ENCODE measurements around the gene PLEKHH1. TPM values are rescaled to one million over a fixed set of nuclear protein-coding genes. Genes with fewer than 3 reads are reported as not detected.
"Not testable (repeated sequence)": the region's sequence is repeated elsewhere in the genome, so short reads cannot be mapped to it uniquely, and the experiment has no call there.

The PLEKHH1 gene
- total RNA-seq, 1 experiment from 2014 or later = 0.97 TPM

DNA sequence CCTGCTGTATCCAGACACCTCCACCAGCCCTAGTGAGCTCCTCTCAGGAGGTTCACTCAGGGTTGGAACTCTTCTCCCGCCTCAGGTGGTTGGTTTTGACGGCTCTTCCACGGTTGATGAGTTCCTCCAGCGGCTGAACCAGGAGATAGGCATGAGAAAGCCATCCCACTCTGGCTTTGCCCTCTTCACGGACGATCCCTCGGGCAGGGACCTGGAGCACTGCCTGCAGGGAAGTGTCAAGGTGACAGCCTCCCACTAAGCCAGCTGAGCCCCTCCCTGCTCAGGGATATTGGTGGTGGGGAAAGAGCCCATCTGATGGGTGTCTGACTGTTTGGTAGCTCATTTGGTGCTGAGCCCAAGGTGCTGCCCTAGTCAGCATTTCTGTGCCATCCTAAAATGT lies 46.5 kb downstream of the PLEKHH1 start:
- Histone ChIP-seq H3K36me3 (no peaks in the 10 kb centered on the region; the same call in 1 of the 2 replicates), H3K27me3 (replicated peaks) (no peaks in the 10 kb centered on the region), H3K4me3 (no peak overlapping the region), H3K27ac (no peak overlapping the region), H3K4me1 (replicated peaks) (no peaks in the 10 kb centered on the region), H3K9me3 (replicated peaks) (no peaks in the 10 kb centered on the region)
- no peak for DNase-seq (ENCODE audit: low read depth in 1 of 2, low spot score in 2 of 2)

DNA sequence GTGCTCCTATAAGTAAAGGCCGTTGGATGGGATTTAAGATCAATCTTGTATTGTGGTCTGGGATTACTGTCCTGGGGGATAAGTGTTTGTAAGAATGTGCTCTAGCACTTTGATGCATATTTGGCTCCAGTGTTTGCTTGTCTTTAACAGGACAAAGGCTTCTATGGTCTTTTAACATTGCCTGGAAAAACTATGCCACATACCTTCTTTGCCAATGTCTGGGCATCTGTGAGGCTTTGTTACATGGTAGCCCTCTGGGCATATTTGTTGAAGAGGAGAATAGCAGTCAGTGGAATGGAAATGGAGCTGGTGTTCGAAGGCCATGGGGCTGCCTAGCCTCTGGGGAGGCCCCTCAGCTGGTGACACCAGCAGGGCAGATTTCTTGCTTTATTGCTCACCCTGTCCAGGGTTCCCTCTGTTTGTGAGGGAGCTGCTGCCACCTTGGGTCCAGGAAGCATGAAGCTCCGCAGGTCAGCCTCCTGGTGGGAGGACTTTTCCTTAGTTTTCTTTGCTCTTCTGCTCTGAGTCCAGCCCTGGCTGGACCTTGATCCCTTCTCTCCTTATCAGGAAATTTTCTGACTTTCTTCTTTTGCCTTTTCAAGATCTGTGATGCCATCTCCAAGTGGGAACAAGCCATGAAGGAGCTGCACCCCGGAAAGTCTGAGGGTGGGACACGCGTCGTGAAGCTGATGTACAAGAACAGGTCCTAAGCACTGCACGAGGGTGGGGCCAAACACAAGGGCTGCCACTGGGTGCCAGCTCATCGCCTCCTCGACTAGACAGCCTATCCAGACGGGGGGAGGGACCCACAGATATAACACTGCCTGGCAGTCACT lies 47.5 kb downstream of the PLEKHH1 start:
- DNase-seq (ENCODE audit: low read depth in 1 of 2, low spot score in 2 of 2) = no peak
- Histone ChIP-seq H3K36me3 (no peaks in the 10 kb centered on the region; the same call in 1 of the 2 replicates), H3K27me3 (replicated peaks) (no peaks in the 10 kb centered on the region), H3K9me3 (replicated peaks) (no peaks in the 10 kb centered on the region), H3K27ac (no peak overlapping the region), H3K4me3 (no peak overlapping the region), H3K4me1 (replicated peaks) (no peaks in the 10 kb centered on the region)

DNA sequence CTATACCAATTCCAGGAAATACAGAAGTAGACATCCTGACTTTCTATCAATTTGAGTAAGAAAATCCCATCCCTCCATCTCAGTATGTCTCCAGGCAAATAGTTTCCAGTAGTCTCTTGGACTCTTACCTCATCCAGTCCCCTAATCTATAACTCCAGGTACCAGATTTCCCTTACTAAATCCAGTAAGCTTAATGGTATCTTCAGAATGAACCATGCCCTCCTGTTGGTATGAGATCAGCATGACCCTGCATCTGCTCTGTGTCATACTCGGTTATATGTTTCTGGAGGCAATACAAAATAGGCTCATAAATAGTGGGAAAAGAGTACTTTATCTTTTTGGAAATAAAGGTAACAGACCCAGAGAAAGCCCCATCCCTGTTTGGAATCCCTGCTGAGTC lies 48.6 kb downstream of the PLEKHH1 start:
- no peaks in the 10 kb centered on the region for H3K9me3 ChIP-seq (replicated peaks)
- no peak overlapping the region for H3K4me3 ChIP-seq
- no peaks in the 10 kb centered on the region for H3K27me3 ChIP-seq (replicated peaks)
- H3K4me1 ChIP-seq (replicated peaks) = no peaks in the 10 kb centered on the region
- H3K36me3 ChIP-seq = no peaks in the 10 kb centered on the region; the same call in 1 of the 2 replicates
- H3K27ac ChIP-seq = no peak overlapping the region
- DNase-seq (ENCODE audit: low read depth in 1 of 2, low spot score in 2 of 2) = no peak

DNA sequence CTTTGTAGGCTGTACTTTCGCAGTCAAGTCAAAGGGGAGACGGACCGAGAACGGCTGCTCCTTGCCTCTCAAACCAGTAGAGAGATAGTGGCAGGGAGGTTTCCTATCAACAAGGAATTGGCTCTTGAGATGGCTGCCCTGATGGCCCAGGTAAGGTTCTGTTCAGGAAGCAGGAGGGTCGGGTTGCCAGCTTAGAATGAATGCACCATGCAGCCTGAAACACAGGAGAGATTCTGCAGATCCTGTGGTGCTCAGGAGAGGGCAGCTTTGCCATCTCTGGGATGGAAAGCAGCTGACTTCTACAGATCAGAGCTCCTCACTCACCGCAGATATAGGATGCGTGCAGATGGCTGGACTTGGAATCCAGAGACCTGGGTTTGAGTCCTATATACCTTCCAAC lies 49.0 kb downstream of the PLEKHH1 start:
- Histone ChIP-seq H3K27me3 (replicated peaks) (no peaks in the 10 kb centered on the region), H3K4me1 (replicated peaks) (no peaks in the 10 kb centered on the region), H3K4me3 (no peak overlapping the region), H3K27ac (no peak overlapping the region), H3K36me3 (no peaks in the 10 kb centered on the region; the same call in 1 of the 2 replicates), H3K9me3 (replicated peaks) (no peaks in the 10 kb centered on the region)
- no peak for DNase-seq (ENCODE audit: low read depth in 1 of 2, low spot score in 2 of 2)

DNA sequence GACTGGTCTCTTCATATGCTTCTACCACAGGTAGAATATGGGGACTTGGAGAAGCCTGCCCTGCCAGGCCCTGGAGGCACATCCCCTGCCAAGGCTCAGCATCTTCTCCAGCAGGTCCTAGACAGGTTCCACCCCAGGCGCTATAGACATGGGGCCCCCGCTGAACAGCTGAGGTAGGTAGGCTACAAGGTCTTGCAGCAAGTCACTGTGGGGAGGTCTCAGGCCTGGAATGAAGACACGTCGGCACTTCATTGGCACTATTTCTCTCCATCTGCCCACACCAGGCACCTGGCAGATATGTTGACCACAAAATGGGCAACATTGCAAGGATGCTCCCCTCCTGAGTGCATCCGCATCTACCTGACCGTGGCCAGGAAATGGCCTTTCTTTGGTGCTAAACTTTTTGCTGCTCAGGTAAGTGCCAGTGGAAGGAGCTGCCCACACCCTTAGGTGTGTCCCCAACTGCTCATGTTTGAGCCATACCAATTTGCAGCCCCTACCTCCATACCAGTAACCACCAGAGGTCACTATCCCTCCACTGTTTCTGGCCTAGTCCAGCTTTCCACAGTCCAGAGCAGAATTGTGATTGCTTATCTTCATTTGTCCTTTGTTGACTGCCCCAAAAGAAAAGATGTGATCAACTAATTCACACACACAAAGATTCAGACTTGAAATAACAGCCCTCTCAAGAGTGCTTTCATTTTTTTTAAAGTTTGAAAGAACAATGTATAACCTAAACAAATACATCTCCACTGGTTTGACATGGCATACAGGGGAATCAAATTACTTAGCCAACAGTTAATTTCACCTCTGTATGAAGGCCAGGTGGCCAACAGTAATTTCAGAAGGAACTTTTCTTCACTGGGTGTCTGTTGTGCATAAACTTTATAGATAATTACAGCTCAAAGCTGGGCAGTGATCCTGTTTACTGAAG lies 50.9 kb downstream of the PLEKHH1 start:
- H3K4me3 ChIP-seq = no peak overlapping the region
- H3K9me3 ChIP-seq (replicated peaks) = no peaks in the 10 kb centered on the region
- DNase-seq (ENCODE audit: low read depth in 1 of 2, low spot score in 2 of 2) = peak in 1 of 2 experiments; percentile 28
- no peaks in the 10 kb centered on the region for H3K27me3 ChIP-seq (replicated peaks)
- no peaks in the 10 kb centered on the region; the same call in none of the 2 replicates for H3K36me3 ChIP-seq
- H3K4me1 ChIP-seq (replicated peaks) = no peaks in the 10 kb centered on the region
- no peak overlapping the region for H3K27ac ChIP-seq

DNA sequence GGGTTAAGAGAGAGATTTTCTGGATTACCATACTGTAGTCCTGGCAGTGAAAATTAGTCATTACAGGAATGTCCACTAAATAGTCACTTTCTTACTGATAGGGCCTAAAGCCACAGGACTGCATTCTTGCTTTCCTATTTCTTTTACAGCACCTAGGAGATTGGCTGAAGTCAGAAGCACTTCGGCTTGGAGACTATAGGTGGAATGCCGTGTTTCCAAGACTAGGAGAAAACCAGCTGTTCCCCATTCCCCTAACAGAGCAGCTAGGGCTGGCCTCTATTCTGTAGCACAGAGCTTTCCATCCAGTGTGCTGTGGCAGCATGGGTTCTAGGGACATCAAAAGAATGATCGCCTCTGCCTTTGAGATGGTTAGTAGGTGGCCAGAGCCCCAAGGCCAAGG lies 51.9 kb downstream of the PLEKHH1 start:
- no peaks in the 10 kb centered on the region for H3K27me3 ChIP-seq (replicated peaks)
- H3K4me3 ChIP-seq = no peak overlapping the region
- H3K27ac ChIP-seq = no peak overlapping the region
- no peaks in the 10 kb centered on the region; the same call in none of the 2 replicates for H3K36me3 ChIP-seq
- no peaks in the 10 kb centered on the region for H3K4me1 ChIP-seq (replicated peaks)
- no peak for DNase-seq (ENCODE audit: low read depth in 1 of 2, low spot score in 2 of 2)
- no peaks in the 10 kb centered on the region for H3K9me3 ChIP-seq (replicated peaks)

DNA sequence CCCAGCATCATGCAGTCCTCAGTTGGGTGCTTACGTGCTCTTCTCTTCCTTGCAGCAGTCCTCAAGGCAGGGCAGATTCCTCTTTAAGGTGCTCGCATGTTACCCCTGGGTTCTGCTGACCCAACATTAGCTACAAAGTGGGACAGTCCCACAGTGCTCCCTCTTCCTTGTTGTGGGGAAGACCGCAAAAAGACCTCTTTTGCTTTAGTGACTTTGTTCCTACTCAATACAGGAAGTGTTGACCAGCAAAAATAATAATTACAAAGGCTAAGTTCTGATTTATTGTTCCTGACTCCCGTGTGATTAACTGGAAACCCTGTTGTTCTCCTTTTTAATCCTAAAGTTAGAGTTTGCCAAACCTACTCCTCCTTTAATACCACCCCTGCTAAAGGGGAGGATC lies 53.3 kb downstream of the PLEKHH1 start:
- Histone ChIP-seq H3K36me3 (no peaks in the 10 kb centered on the region; the same call in none of the 2 replicates), H3K27ac (no peak overlapping the region), H3K4me1 (replicated peaks) (no peaks in the 10 kb centered on the region), H3K9me3 (replicated peaks) (no peaks in the 10 kb centered on the region), H3K4me3 (no peak overlapping the region), H3K27me3 (replicated peaks) (no peaks in the 10 kb centered on the region)
- DNase-seq (ENCODE audit: low read depth in 1 of 2, low spot score in 2 of 2) = no peak

DNA sequence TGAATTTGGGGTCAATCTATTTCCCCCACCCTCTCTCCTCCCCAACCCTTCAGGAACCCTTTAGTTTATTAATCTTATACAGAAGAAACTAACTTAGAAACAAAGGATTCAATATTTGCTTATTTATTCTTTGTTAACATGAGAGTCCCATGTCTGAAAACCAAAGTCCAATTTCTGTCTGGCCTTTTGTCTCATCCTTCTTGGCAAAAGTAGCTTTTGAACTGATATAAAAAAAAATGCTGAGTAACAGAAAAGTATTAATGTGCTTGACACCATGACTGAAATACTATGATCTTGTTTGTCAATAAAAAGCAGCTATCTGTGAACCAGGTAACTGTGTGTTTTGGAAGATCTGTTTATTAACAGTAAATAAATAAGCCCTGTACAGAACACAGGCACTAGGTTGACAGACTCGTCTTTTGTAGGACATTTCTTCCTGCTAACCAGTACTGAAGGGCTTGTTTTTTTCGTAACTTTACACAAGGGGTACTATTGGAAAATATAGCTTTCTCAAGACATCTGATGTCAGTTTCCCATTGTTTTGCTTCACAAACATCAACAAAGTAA lies 56.2 kb downstream of the PLEKHH1 start:
- H3K27me3 ChIP-seq (replicated peaks) = no peaks in the 10 kb centered on the region
- H3K9me3 ChIP-seq (replicated peaks) = no peaks in the 10 kb centered on the region
- no peak overlapping the region for H3K27ac ChIP-seq
- no peak overlapping the region for H3K4me3 ChIP-seq
- H3K4me1 ChIP-seq (replicated peaks) = no peaks in the 10 kb centered on the region
- DNase-seq (ENCODE audit: low read depth in 1 of 2, low spot score in 2 of 2) = no peak
- peaks cover 3% of the 10 kb centered on the region for H3K36me3 ChIP-seq

DNA sequence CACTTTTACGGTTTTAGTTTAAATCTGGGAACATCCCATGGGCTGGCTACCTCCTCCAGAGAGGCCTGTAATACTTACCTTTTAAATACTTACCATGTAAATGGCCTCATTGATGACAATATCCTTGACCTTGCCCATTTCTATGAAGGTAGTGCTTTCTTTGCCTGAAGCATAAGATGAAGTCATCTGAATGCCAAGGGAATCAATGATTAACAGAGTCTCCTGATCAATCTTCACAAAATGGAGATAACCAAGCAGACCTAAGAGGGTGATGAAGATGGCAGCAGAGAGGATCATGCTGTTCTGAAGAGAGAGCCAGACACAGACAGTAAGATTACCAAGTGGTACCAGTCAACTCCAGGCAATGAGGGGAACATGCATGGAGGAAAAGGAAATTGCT lies 60.6 kb downstream of the PLEKHH1 start:
- H3K27ac ChIP-seq; H3K4me1 ChIP-seq (replicated peaks); H3K36me3 ChIP-seq; H3K4me3 ChIP-seq; H3K27me3 ChIP-seq (replicated peaks); DNase-seq (ENCODE audit: low read depth in 1 of 2, low spot score in 2 of 2); H3K9me3 ChIP-seq (replicated peaks): not testable (repeated sequence)

DNA sequence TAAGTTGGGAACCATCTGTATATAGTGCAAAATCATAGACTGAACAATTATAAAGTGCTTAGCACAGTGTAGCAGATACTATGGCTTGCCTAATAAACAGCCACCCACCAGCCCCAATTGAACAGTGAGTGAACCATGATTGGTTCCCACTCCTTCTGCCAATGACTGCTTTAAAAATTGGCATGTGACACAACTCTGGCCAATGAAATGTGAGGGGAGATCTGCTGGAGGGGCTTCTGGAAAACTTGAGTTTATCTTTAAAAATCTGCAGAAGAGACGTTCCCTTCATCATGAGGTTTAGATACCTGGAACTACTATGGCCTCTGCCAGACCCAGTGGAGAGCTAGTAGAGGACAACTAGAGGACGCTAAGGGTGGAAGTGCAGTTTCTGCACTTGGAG lies 62.3 kb downstream of the PLEKHH1 start:
- no peak overlapping the region for H3K27ac ChIP-seq
- no peak overlapping the region for H3K4me3 ChIP-seq
- H3K4me1 ChIP-seq (replicated peaks) = peaks cover 2% of the 10 kb centered on the region; the same call in 1 of the 2 replicates
- H3K9me3 ChIP-seq (replicated peaks) = no peaks in the 10 kb centered on the region
- peaks cover 3% of the 10 kb centered on the region; the same call in 1 of the 2 replicates for H3K36me3 ChIP-seq
- H3K27me3 ChIP-seq (replicated peaks) = no peaks in the 10 kb centered on the region
- DNase-seq (ENCODE audit: low read depth in 1 of 2, low spot score in 2 of 2) = no peak

DNA sequence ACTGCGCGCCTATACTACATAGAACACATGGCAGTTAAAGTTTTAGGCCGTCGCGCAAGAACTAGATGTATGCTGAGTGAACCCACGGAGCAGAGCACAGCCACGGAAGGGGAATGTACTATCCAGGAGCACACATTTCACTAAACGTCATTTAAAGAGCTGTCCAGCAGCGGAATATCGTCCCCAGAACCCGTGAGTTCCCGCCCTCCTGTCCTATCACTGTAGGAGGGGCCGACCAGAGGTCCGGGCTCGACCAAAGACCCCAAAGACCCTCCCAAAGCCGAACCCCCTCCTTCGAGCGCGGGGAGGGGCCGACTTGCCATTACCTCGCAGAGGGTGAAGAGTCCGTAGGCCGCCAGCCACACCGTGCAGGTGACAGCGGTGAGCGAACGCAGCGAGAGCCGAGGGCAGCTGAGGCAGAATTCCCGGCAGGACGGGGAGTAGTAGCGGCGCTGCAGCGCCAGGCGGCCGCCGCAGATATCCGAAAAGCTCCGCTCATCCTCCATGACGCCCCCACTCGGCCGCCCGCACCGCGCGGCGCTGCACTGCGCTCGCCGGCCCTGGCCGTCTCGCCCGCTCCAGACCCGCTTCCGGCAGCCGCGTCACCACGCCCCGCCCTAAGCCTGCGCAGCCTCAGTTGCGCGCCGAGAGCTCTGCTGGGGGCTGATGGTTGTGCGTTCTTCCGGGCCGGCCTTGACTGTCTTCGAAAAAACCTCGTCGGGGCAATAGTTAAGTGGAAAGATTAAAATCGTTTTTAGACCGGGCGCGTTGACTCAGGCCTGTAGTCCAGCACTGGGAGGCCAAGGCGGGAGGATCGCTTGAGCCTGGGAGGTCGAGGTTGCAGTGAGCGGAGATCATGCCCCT lies 66.8 kb downstream of the PLEKHH1 start, which contains the start of gene PIGH:
Gene PIGH, minus strand, starts transcription at position 571 of the 864 bp plus-strand sequence. Its CDS starts 65 bp downstream, at position 506.
- Histone ChIP-seq H3K27me3 (replicated peaks) (no peaks in the 10 kb centered on the region), H3K27ac (peak within 1 kb of the TSS; percentile 25; the same call in 1 of the 2 replicates), H3K36me3 (no peaks in the 10 kb centered on the region), H3K9me3 (replicated peaks) (no peaks in the 10 kb centered on the region), H3K4me1 (replicated peaks) (peaks cover 5% of the 10 kb centered on the region; the same call in 1 of the 2 replicates), H3K4me3 (peak within 1 kb of the TSS; percentile 63)
- peak; percentile 83 to 87 for DNase-seq (ENCODE audit: low read depth in 1 of 2, low spot score in 2 of 2)

DNA sequence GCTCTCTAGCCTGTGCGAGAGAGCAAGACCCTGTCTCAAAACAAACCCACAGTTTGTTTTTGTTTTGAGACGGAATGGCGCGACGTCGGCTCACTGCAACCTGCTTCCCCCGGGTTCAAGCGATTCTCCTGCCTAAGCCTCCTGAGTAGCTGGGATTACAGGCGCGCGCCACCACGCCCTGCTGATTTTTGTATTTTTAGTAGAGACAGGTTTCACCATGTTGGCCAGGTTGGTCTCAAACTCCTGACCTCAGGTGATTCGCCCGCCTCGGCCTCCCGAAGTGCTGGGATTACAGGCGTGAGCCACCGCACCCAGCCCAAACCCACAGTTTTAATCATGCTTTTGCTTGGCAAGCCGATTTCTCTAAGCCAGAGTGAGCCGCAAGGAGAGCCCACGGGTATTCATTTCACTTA lies 67.5 kb downstream of the PLEKHH1 start:
- peak overlapping the region; percentile 25; the same call in 1 of the 2 replicates for H3K27ac ChIP-seq
- peak overlapping the region; percentile 63 for H3K4me3 ChIP-seq
- not testable (repeated sequence) for H3K9me3 ChIP-seq (replicated peaks); DNase-seq (ENCODE audit: low read depth in 1 of 2, low spot score in 2 of 2); H3K4me1 ChIP-seq (replicated peaks); H3K27me3 ChIP-seq (replicated peaks); H3K36me3 ChIP-seq

DNA sequence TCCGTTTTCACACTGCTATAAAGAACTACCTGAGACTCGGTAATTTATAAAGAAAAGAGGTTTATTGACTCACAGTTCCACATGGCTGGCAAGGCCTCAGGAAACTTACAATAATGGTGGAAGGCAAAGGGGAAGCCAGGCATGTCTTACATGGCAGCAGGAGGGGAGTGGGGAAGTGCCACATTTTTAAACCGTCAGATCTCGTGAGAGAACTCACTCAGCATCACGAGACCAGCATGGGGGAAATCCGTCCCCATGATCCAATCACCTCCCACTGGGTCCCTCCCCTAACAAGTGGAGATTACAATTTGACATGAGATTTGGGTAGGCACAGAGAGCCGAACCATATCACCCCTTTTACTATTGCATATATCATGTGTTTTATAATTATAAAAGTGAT lies 69.0 kb downstream of the PLEKHH1 start:
- Histone ChIP-seq H3K27ac (no peak overlapping the region), H3K36me3 (no peaks in the 10 kb centered on the region), H3K27me3 (replicated peaks) (no peaks in the 10 kb centered on the region), H3K4me1 (replicated peaks) (peaks cover 5% of the 10 kb centered on the region; the same call in 1 of the 2 replicates), H3K4me3 (no peak overlapping the region), H3K9me3 (replicated peaks) (no peaks in the 10 kb centered on the region)
- no peak for DNase-seq (ENCODE audit: low read depth in 1 of 2, low spot score in 2 of 2)

All from SJSA1 (cell line).